GM21619 (cell line): ENCODE data around the gene HEXA.
A peak's percentile ranks its signal among the peaks of the same experiment; 100 is the strongest.

Experiments used
- ATAC-seq: cut with Tn5 transposase; IDR thresholded peaks from one replicate; pipeline ENCODE4 v1.9.1; 2021; ENCODE audit not compliant: unreplicated experiment

The HEXA gene

GRCh38 chr15:72377331-72377730 lies 1.5 kb upstream of the HEXA start:
- no peak for ATAC-seq

GRCh38 chr15:72375501-72375845 lies 341 bp downstream of the HEXA start:
- ATAC-seq, result peak; percentile 38

GRCh38 chr15:72372361-72372760 lies 3.5 kb downstream of the HEXA start:
- ATAC-seq, result no peak

- no peak for ATAC-seq
These were observed 5.8 kb downstream of the HEXA start for GRCh38 chr15:72369964-72370363.

GRCh38 chr15:72368899-72369298 lies 6.9 kb downstream of the HEXA start:
- ATAC-seq, result no peak

GRCh38 chr15:72368325-72368724 lies 7.5 kb downstream of the HEXA start:
- no peak for ATAC-seq

GRCh38 chr15:72365844-72366243 lies 10.0 kb downstream of the HEXA start:
- peak; percentile 95 for ATAC-seq

- ATAC-seq, result no peak
These were observed 14.6 kb downstream of the HEXA start for GRCh38 chr15:72361176-72361575.

GRCh38 chr15:72358650-72359171 lies 17.1 kb downstream of the HEXA start:
- peak; percentile 57 for ATAC-seq

- no peak for ATAC-seq
These were observed 17.7 kb downstream of the HEXA start for GRCh38 chr15:72358121-72358520.

GRCh38 chr15:72354496-72354895 lies 21.3 kb downstream of the HEXA start:
- no peak for ATAC-seq

GRCh38 chr15:72353266-72353665 lies 22.5 kb downstream of the HEXA start:
- ATAC-seq, result no peak

GRCh38 chr15:72345806-72346205 lies 30.0 kb downstream of the HEXA start:
- no peak for ATAC-seq

- no peak for ATAC-seq
These were observed 30.5 kb downstream of the HEXA start for GRCh38 chr15:72345280-72345679.

GRCh38 chr15:72344602-72345001 lies 31.2 kb downstream of the HEXA start:
- no peak for ATAC-seq

- ATAC-seq, result no peak
These were observed 33.4 kb downstream of the HEXA start for GRCh38 chr15:72342385-72342784.

- no peak for ATAC-seq
These were observed 34.5 kb downstream of the HEXA start for GRCh38 chr15:72341361-72341760.

- no peak for ATAC-seq
These were observed 35.4 kb downstream of the HEXA start for GRCh38 chr15:72340366-72340765.

GRCh38 chr15:72339777-72340177 lies 36.0 kb downstream of the HEXA start:
- no peak for ATAC-seq

GRCh38 chr15:72338617-72339321 lies 37.0 kb downstream of the HEXA start:
- ATAC-seq, result no peak

- no peak for ATAC-seq
These were observed 37.7 kb downstream of the HEXA start for GRCh38 chr15:72338148-72338547.

GRCh38 chr15:72334842-72335241 lies 41.0 kb downstream of the HEXA start:
- ATAC-seq, result no peak

- no peak for ATAC-seq
These were observed 44.8 kb downstream of the HEXA start for GRCh38 chr15:72331021-72331420.
